GM21717 (cell line): Measurements from ENCODE around the gene UBA7.

Experiments used
- ATAC-seq: cut with Tn5 transposase; IDR thresholded peaks from one replicate; pipeline ENCODE4 v1.9.1; 2021; ENCODE audit warnings: mild to moderate bottlenecking, moderate library complexity; ENCODE audit not compliant: unreplicated experiment

The UBA7 gene

DNA sequence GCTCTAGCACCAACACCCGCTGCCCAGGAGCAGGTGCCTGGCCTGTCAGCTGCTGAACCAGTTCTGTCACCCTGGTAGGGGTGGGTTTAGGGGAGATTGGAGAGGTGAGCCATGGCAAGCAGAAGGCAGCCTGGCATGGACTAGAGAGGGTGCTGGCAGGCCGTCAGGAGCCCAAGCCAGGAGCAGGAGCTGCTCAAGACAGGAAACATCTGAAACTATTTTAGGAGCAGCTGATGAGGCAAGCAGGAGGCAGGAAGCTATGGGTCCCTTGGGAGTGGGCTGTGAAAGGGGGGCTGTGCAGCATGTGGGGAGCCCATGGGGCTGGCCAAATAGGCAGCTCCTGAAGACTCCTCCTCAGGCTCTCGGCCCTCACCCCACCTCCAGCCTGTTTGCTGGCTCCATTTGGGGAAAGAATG, 8.4 kb downstream of the UBA7 start:
- no peak for ATAC-seq

DNA sequence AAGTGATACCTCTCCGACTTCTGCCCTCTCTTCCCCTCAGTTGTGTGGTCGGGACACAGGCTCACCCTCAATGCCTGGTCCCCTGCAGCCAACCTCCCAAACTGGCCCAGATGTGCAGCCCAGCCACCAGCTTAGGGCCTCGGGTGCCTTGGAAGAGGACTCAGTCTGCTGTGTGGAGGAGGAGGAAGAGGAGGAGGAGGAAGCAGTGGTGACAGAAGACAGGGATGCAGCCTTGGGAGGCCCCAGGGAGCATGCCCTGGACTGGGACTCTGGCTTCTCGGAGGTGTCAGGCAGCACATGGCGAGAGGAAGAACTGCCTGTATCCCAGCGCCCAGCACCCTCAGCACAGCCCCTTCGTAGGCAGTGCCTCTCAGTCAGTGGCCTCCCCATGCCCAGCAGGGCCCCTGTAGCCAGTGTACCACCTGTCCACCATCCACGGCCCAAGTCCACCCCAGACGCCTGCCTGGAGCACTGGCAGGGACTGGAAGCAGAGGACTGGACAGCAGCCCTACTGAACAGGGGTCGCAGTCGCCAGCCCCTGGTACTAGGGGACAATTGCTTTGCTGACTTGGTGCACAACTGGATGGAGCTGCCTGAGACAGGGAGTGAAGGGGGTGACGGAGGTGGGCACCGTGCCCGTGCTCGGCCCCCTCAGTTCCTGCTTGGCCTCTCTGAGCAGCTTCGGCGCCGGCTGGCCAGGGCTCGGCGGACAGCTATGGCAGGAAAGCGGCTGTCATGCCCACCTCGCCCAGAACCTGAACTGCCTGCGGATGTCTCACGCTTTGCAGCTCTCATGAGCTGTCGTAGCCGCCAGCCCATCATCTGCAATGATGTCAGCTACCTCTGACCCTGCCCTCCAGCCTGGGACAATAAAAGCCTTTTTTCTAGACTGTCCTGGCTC, 9.4 kb downstream of the UBA7 start:
- ATAC-seq = no peak

DNA sequence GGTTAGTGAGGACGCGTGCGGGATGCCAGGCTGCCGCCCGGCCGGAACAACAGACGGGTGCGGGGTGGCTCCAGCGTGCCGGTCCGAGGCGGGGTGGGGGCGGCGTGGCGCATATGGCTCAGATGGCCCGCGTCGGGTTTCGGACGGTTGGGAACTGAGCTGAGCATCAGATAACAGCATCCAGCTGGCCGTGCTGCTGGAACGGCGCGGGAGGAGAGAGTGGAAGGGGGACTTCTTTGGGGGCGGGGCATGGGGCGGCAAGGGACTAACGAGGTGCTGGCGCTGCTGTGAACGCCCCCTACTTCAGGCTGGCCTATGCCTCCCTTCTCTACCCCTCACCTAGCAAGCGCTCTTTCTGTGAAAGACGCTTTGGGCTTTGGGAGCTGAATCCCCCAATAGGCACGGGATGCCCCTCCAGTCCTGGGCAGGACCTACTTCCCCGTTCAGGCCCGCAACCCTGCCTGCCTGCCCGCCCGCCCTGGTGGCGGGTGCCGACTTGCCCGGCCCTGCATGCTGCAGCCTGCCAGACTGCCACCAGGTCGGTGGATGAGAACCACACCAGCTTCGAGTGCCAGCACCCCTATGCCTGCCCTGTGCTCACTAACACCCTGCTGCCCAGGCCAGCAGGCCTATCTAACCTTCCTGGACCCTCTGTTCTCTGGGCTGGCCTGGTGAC, 10.2 kb downstream of the UBA7 start:
- ATAC-seq = no peak

DNA sequence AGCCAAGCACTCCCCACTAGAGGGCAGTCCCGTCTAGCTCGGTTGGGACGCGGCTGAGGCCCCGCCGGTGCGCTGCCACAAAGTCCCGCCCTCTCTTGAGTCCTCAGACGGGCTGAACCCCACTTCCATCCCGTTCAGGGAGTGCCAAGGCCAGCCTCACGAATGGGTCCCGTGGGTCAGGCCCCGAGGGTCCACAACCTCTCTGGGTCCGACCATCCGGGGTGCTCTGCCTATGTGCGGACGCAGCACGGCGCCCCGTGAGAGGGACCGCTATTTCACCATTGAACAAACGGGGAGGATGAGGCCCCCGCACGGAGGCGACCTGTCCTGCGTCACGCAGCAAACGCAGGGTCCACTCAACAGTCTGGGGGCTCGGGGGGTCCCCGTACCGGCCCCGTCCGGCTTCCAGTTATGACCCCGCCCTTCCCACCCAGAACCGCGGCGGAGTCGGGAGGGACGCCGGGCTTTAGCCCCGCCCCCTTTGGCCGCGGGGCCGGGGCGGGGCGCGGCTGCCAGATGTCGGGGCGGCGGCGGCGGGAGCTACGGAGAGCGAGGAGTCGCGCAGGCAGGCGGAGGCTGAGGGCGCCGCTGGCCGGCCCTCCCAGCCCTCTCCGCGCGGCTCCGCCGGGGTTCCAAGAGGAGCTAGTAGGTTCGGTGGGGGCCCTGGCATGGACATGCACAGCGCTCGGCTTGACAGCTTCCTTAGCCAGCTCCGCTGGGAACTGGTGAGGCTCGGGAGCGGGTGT, 10.9 kb downstream of the UBA7 start, which contains the start of gene INKA1:
TSS of gene INKA1 (plus strand) at position 543 of the 746 bp plus-strand sequence. CDS start at position 675, 132 bp downstream.
- ATAC-seq = peak; percentile 61

DNA sequence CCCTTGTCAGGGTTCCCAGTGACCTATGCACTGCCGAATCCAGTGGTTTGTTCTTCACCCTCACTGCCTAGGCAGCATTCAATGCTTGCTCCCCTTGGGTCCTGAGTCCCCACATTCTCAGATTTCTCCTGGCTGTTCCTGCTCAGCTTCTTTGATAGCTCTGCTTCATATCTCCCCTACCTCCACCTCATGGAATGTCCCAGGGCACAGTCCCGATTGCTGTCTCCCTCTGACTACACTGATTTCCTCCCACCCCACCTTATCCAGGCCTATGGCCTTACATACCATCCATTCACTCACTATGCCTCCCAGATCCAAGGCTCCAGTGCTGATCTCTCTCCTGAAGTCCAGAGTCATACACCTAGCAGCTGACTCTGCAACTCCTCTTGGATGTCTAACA, 12.6 kb downstream of the UBA7 start:
- no peak for ATAC-seq

DNA sequence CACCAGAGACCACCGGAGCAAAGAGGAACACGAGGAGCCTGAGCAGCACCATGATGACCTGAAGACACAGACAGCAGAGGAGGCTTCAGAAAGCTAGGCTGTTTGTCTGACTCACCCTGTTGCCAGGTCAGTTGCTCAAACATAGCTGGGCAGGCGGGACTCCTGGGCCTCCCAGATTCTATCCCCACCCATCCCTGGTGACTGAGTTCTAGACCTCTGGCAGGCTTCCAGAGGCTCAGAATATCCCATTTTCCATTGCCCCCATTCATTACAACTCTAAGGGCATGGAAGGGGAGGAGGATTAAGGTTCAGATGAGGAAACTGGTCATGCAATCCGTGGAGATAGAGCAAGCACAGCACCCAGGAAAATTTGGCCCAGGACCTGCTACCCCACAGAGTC, 14.0 kb downstream of the UBA7 start, which contains the start of gene CDHR4:
TSS of gene CDHR4 (minus strand) at position 113 of the 400 bp plus-strand sequence. CDS start at position 52, 61 bp downstream.
- no peak for ATAC-seq

DNA sequence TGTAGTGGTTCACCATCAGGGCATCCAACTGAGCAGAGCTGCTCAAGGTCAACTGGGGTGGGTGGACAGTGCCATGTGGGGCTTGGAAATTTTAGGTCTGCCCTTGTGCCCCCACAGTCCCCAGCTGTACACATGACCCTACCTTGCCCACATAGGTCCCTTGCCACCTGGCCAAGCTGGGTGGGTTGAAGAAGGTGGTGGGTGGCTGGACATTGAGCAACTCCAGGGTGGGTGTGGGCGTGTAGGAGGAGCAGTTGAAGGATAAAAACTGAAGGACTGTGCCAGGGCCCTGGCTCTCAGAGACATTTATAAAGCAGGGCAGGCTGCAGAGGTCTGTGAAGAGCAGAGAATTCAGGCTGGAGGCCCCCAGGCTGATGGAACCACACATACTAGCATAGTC, 14.6 kb downstream of the UBA7 start:
- no peak for ATAC-seq

DNA sequence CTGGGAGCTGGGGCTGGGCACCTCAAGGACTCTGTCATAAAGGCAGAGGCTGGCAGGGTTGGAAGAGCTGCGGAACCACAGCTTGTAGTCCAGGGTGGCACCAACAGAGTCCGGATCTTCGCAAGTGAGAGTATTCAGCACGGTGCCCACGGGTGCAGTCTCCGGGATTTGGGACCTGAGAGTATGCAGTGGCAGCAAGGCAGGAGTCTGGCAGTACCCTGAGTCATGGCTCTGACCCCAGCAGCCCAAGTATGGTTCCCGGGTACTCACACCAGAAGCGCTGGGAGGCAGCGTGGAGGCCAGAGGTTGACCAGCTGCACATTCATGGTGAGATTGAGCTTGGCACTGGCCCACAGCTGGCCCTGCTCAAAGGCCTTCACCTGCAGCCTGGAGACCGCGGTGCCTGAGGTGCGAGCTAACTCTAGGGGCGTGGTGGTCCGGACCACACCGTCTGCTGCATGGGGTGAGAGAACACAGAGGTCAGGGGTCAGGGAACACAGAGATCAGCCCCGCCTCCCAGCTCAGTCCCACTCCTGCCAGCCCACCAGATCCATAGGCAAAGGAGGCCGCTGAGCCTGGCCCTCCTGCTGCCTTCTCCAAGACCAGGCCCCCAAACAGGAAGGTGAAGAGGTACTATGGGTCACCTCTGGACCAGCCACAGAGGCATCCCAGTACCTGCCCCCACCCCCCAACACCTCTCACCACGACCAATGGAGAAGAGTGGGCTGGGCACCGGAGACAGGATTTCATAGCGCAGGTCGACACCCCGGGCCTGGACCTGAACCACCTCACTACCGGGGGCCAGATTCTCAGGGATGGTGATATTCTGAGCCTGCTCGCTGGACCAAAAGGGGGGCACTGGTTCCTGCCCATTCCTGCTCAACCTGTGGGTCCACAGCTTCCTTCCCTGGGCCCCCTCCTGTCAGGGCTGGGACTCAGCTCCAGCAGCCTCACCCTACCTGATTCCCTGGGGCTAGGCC, 18.5 kb downstream of the UBA7 start:
- no peak for ATAC-seq

DNA sequence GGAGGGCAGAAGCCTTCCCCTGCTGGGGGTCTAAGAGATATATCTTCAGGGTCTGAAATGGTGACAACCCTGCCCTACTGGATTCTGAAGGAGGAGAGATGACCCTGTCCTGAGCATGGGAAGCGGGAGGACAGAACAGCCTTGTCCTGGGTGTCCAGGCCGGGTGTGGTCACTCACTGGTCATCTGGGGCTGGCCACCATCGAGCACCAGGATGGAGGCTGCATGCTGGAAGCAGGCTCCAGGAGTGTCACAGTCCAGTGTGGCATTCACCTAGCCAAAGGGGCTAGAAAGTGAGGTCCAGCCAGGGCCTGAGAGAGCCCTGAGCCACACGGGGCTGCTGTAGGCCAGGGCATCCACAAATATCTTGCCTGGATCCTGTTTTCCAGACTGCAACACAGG, 19.3 kb downstream of the UBA7 start:
- ATAC-seq = no peak

DNA sequence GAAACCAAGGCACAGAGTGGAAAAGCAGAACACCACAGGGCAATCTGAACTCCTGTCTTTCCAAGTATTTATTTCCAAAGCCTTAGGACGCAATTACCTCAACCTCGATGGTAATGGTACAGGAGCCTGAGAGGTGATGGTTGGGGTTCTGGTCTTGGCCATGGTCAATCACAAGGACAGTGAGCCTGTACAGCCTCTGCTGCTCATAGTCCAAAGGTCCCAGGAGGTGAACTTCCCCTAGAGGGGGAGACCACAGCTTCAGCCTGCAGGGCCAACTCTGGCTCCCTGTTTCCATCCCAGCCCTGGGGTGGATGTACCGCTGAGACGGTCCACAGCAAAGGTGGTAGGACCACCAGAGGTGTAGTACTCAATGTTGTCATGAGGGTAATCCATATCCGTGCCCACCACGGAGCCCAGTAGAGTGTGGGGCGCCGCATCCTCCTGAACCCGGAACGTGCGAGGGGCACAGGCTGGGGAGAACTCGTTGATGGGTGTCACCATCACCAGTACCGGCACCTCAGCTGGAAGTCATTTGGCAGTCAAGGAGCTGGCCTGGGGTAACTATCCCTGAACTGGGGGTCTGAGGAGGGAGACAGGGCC, 20.2 kb downstream of the UBA7 start:
- ATAC-seq = no peak

DNA sequence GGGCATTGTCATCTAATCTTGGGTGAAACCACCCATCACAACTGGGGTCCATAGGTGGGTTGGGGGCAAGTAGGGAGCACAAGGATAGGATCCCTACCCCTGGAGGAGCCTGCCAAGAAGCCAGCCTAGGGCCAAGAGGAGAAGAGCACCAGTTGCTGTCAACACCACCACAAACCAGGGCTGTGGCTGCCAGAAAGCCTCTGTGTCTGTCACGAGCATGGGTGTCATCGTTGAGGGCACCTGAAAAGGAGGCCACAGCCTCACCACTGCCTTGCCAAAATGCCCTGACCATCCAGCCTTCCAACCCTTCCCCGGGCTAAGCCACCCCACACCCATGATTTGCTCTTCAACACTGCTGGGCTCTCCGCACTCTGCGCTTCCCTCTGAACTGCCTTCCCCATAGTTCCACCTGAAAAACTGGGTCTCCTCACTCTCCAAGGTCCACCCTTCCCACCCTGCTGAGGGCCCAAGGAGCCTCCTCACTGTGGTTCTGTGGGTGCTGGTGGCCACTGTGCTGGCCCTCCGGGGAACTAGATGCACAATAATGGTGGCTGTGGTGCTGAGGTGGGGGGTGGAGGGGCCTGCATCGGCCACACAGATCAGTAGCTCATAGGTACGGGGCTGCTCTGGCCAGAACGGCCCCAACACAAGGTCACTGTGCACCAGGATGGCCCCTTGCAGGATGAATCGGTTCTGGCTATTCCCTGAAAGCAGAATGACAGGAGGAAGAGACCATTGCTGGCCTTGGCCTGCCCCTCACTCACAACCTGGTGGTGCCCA, 21.2 kb downstream of the UBA7 start:
- ATAC-seq = no peak

DNA sequence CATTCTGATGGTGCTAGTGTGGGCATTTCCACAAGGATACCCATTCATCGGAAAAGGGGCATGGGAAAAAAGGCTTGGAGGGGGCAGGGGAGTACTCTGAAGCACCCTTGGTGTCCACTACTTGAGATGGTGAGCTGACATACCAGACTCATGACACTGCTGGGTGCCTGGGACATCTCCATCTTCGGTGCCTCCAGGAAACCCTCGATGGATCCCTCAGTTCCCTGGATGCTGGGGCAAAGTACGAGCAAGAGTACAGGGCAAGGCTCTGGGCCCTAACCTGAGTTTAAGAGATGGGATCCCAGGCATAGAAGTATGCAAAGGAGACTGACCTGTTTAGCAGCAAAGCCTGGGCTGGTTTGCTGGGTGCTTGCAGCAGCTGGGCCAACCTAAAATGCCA, 22.2 kb downstream of the UBA7 start:
- ATAC-seq = no peak

DNA sequence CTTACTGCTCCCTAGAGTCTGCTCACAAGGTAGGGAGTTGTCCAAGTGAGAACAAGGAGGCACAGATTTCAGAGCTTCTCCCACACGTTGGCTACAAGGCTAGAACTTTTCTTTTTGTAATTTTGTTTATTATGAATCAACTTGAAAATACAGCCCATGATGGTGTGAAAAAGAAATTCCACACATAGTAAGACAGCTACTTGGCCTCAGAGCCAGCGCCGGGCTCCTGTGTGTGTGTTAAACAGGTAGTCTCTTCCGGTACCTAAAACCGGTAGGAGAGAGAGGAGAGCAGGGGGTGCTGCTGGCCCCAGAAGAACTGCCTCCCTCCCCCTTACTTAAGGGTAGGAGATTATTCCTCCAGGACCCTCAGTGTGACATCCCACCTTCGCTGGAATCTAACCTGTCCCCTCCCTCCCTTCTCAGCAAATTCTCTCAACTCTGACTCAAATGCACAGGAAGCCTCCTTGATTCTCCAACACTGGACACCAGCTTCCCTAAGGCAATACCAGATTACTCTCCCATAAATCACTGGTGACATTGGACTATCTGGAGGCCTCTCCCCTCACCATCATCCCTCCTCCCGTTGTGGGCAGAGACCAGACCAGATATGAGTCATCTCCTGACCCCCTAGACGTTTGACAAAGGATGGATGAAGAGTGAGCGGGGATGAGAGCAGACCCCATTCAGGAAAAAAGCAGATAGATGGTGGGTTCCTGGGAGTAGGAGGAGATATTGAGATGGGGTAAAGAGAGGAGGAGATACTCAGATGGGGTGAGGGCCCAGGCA, 22.9 kb downstream of the UBA7 start:
- ATAC-seq = no peak

DNA sequence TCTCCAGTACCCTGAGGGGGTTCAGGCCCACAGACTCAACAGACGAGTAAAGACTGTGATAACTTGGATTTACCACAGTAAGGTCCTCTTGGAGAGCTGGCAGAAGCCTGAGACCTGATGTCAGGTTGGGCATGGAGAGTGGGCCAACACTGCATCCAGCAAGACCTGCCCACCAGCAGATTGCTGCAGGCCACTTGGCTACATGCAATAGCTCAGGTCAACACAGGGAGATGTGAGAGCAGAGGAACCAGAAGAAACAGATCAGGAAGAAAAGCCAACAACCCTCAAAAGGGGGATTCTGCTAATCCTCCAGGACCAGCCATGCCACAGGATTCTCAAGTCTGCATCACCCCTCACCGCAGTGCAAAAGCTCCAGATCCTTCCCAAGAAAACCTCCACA, 25.7 kb downstream of the UBA7 start:
- ATAC-seq = no peak

DNA sequence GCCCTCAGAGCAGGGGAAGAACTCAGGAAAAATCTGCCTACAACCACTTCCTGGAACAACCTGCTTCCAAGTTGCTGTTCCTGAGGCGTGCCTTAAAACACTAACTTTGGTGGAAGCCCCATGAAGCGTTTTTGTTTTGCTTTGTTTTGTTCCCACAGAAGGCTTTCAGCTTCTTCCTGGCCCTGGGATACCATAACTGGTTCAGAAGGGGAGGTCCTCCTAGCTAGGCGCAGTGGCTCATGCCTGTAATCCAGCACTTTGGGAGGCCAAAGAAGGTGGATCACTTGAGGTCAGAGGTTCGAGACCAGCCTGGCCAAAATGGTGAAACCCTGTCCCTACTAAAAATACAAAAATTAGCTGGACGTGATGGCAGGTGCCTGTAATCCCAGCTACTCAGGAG, 26.2 kb downstream of the UBA7 start:
- no peak for ATAC-seq

DNA sequence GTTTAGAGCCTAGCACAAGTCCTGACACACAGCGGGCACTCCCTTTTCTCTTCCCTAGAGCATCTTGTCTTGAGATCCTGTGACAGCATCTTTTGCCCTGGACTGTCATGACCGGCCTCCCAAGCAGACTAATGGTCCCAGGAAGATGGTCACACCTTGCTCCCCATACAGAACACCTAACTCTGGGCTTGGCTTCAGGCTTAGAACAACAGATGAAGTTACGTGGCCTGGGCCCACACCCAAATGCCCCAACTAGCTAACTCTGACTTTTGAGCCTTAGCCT, 26.6 kb downstream of the UBA7 start:
- ATAC-seq = no peak

DNA sequence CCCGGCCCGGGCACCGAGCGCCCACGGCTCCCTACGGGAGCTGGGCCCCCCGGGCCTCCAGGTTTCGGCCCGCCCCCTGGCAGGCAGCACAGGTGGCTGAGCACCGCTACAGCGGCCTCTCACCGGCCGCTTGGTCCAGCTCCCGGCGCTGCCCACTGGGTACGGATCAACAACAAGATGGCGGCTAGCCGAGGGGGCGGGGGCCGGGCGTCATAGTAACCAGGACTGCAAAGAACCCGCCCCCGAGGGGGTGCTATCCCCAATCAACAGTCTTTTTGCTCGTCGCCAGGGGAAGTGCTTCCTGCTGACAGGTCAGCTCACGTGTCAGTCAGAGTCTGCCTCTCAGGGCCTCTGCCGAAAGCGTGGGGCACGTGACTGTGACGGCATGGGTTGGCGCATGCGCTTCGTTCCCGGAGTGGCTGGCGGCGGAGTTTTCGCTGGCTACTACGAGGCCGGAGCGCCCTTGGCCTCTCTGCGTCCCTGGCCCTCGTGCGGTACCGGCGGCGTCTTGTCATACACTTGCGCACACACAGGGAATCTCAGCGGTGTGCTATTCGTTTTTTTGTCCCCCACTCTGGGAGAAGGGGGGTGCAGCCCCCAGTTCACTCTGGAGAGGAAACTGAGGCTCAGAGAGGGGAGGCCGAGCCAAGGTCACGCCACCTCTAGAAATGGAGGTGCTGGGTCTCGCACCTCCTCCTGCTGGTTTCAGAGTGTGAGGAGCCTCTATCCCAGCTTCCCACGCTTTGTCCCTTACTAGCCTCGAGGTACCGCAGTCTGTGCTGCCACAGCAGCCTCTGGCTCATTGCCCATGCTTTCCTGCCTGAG, 27.2 kb downstream of the UBA7 start, which contains the start of gene IP6K1:
TSS of gene IP6K1 (minus strand) at position 186 of the 825 bp plus-strand sequence. CDS start 38,502 bp downstream, outside the sequence.
- ATAC-seq = peak; percentile 95
